MM.1S (cell line): ENCODE results near the gene SEC22C.
A peak's percentile ranks its signal among the peaks of the same experiment; 100 is the strongest.

Experiments used
- DNase-seq: peaks from one replicate; pipeline ENCODE4 v3.0.0-alpha.2; 2015
- H2AFZ ChIP-seq: fragments of 300-600 bp; sonication (generic); 2 replicates; pipeline ENCODE4 v1.6.0; 2016; ENCODE audit warnings: antibody characterized with exemption, low read length
- H3F3A ChIP-seq: fragments of 300-600 bp; sonication (generic); 2 replicates; pipeline ENCODE4 v1.6.1; 2016; ENCODE audit warnings: mild to moderate bottlenecking, antibody characterized with exemption, low read length, moderate library complexity, mixed read lengths; ENCODE audit not compliant: insufficient read depth
- H3K27ac ChIP-seq: fragments of 300-600 bp; sonication (generic); 2 replicates; pipeline ENCODE4 v1.5.1; 2016; ENCODE audit warnings: mild to moderate bottlenecking, low read length
- H3K27me3 ChIP-seq: fragments of 300-600 bp; sonication (generic); replicated peaks from 2 replicates; pipeline ENCODE4 v1.6.0; 2016; ENCODE audit warnings: low read length; ENCODE audit not compliant: insufficient read depth
- H3K36me3 ChIP-seq: fragments of 300-600 bp; sonication (generic); replicated peaks from 2 replicates; pipeline ENCODE4 v1.6.1; 2016; ENCODE audit warnings: mild to moderate bottlenecking, low read length, mixed read lengths; ENCODE audit not compliant: insufficient read depth
- H3K4me1 ChIP-seq: fragments of 300-600 bp; sonication (generic); 2 replicates; pipeline ENCODE4 v1.6.1; 2016; ENCODE audit warnings: low read length, mixed read lengths
- H3K4me2 ChIP-seq: fragments of 300-600 bp; sonication (generic); 2 replicates; pipeline ENCODE4 v1.6.0; 2016; ENCODE audit warnings: low read depth, low read length
- H3K4me3 ChIP-seq: fragments of 300-600 bp; sonication (generic); 2 replicates; pipeline ENCODE4 v1.5.1; 2016; ENCODE audit warnings: low read length, mixed read lengths
- H3K79me2 ChIP-seq: fragments of 300-600 bp; sonication (generic); 2 replicates; pipeline ENCODE4 v1.6.1; 2016; ENCODE audit warnings: mixed run types, low read length, mixed read lengths
- H3K9ac ChIP-seq: fragments of 300-600 bp; sonication (generic); 2 replicates; pipeline ENCODE4 v1.6.1; 2016; ENCODE audit warnings: low read length, mixed read lengths
- H3K9me2 ChIP-seq: fragments of 300-600 bp; sonication (generic); replicated peaks from 2 replicates; pipeline ENCODE4 v1.6.1; 2016; ENCODE audit warnings: mild to moderate bottlenecking, low read length, mixed read lengths; ENCODE audit not compliant: insufficient read depth
- H3K9me3 ChIP-seq: fragments of 300-600 bp; sonication (generic); replicated peaks from 2 replicates; pipeline ENCODE4 v1.6.1; 2016; ENCODE audit warnings: mild to moderate bottlenecking, low read length, mixed read lengths; ENCODE audit not compliant: insufficient read depth
- H4K20me1 ChIP-seq: fragments of 300-600 bp; sonication (generic); 2 replicates; pipeline ENCODE4 v1.6.1; 2016; ENCODE audit warnings: mild to moderate bottlenecking, low read length, moderate library complexity, mixed read lengths; ENCODE audit not compliant: insufficient read depth
- CTCF ChIP-seq: fragments of 300-600 bp; sonication (generic); IDR thresholded peaks from 2 replicates; pipeline ENCODE4 v1.5.1; 2016; ENCODE audit warnings: antibody characterized with exemption, low read length, mixed read lengths
- EZH2 ChIP-seq: fragments of 300-600 bp; sonication (generic); optimal IDR thresholded peaks from 2 replicates; pipeline ENCODE3; 2017; ENCODE audit warnings: low read depth, mild to moderate bottlenecking, antibody characterized with exemption, low read length, mixed read lengths
- EZH2phosphoT487 ChIP-seq: fragments of 300-600 bp; sonication (generic); IDR thresholded peaks from 2 replicates; pipeline ENCODE4 v1.6.1; 2018; ENCODE audit warnings: antibody characterized with exemption, low read length

SEC22C gene

GRCh38 chr3:42503251-42503924, 78.4 kb downstream of the SEC22C start:
- Histone ChIP-seq H3K36me3 (no peaks in the 10 kb centered on the region), H3K9me3 (no peaks in the 10 kb centered on the region), H3K9ac (peak overlapping the region; percentile 36; the same call in 1 of the 2 replicates), H3K9me2 (no peaks in the 10 kb centered on the region), H3K4me3 (peak overlapping the region; percentile 68), H3K4me2 (peak overlapping the region; percentile 70), H4K20me1 (no peaks in the 10 kb centered on the region), H3K79me2 (no peaks in the 10 kb centered on the region), H3K27me3 (peaks cover 11% of the 10 kb centered on the region; the same call in 1 of the 2 replicates), H3K27ac (no peak overlapping the region), H3K4me1 (peaks cover 4% of the 10 kb centered on the region; the same call in 1 of the 2 replicates), H2AFZ (peak overlapping the region; percentile 67; the same call in 1 of the 2 replicates), H3F3A (no peaks in the 10 kb centered on the region)
- TF ChIP-seq EZH2 (no peak), EZH2phosphoT487 (no peak), CTCF (no peak)
- DNase-seq, result no peak

DNA sequence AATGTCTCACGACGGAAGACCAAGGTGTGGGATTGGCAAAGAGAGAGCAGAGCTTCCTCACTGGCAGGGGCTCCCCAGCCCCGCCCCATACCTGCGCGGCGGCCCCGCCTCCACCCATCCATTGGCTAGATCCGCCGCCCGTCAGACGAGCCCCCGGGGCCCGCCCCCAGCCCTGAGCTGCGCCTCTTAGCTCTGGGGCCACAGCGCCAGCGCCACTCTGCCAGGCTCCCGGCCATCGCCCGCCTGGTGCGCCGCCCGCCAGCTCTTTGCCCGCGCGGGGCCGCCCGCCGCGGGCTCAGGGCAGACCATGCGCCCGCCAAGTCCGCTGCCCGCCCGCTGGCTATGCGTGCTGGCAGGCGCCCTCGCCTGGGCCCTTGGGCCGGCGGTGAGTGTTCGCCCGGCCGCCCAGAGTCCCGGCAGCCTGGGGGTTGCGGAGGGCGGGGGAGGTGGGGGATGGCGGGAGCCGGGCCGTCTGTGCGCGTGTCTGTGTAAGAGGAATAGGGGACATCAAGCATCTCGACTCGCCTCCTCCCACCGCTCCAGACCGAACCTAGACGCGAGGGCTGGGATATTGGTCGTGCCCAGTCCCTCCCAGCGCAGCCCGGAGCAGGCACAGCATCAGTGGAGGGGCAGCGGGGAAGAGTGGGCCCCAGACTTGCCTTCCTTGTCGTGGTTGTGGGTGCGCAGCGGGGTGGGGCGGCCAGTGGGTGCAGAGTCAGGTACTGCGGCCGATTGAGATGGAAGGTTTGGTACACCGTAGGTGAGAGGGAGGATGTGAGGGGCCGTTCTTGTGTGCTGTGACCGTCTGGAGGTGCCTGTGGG, 79.1 kb downstream of the SEC22C start, which contains the start of gene VIPR1:
Gene VIPR1, plus strand, starts transcription at position 215 of the 822 bp plus-strand sequence. Its CDS starts 93 bp downstream, at position 308.
- no peaks in the 10 kb centered on the region for H3F3A ChIP-seq
- no peaks in the 10 kb centered on the region for H3K9me2 ChIP-seq
- H3K4me2 ChIP-seq, result peak within 1 kb of the TSS; percentile 70
- peak within 1 kb of the TSS; percentile 38; the same call in 1 of the 2 replicates for H3K9ac ChIP-seq
- H3K36me3 ChIP-seq, result no peaks in the 10 kb centered on the region
- H3K4me3 ChIP-seq, result peak within 1 kb of the TSS; percentile 68
- peaks cover 4% of the 10 kb centered on the region; the same call in 1 of the 2 replicates for H3K4me1 ChIP-seq
- peaks cover 11% of the 10 kb centered on the region; the same call in 1 of the 2 replicates for H3K27me3 ChIP-seq
- TF ChIP-seq EZH2 (no peak), EZH2phosphoT487 (no peak), CTCF (no peak)
- H3K79me2 ChIP-seq, result no peaks in the 10 kb centered on the region
- H3K27ac ChIP-seq, result no peak within 1 kb of the TSS
- peak within 1 kb of the TSS; percentile 97 for H2AFZ ChIP-seq
- H3K9me3 ChIP-seq, result no peaks in the 10 kb centered on the region
- H4K20me1 ChIP-seq, result no peaks in the 10 kb centered on the region
- peak; percentile 91 for DNase-seq

GRCh38 chr3:42501681-42502428, 79.9 kb downstream of the SEC22C start:
- H3K4me1 ChIP-seq, result peaks cover 8% of the 10 kb centered on the region; the same call in 1 of the 2 replicates

More at GRCh38 chr3:42501681-42502428, 79.9 kb downstream of the SEC22C start:
- Histone ChIP-seq H3K9me3 (no peaks in the 10 kb centered on the region), H3K9me2 (no peaks in the 10 kb centered on the region), H4K20me1 (no peaks in the 10 kb centered on the region), H3K4me2 (peak overlapping the region; percentile 70), H3F3A (no peaks in the 10 kb centered on the region), H3K9ac (peak overlapping the region; percentile 38; the same call in 1 of the 2 replicates), H3K27me3 (peaks cover 11% of the 10 kb centered on the region; the same call in 1 of the 2 replicates), H3K27ac (no peak overlapping the region), H3K36me3 (no peaks in the 10 kb centered on the region), H2AFZ (peak overlapping the region; percentile 97), H3K4me3 (peak overlapping the region; percentile 68), H3K79me2 (no peaks in the 10 kb centered on the region)
- TF ChIP-seq EZH2 (no peak), CTCF (peak; percentile 77)
- peak; percentile 59 for DNase-seq
